GM18907 (cell line): ENCODE measurements around the gene IL13RA1.
"Not testable (repeated sequence)": the region's sequence is repeated elsewhere in the genome, so short reads cannot be mapped to it uniquely, and the experiment has no call there.

Experiments
- ATAC-seq: cut with Tn5 transposase; IDR thresholded peaks from one replicate; pipeline ENCODE4 v1.9.1; 2021; ENCODE audit warnings: mild to moderate bottlenecking, moderate library complexity; ENCODE audit not compliant: unreplicated experiment

IL13RA1 gene

GRCh38 chrX:118726887-118727685 lies at the start of gene IL13RA1:
IL13RA1 (plus strand) TSS chrX:118727606; CDS start chrX:118727639, 33 bp downstream.
- ATAC-seq: peak; percentile 61

- no peak for ATAC-seq
Measured at GRCh38 chrX:118679290-118679689, 48.1 kb upstream of the IL13RA1 start.

- ATAC-seq: no peak
Measured at GRCh38 chrX:118682258-118683014, 45.0 kb upstream of the IL13RA1 start.

GRCh38 chrX:118685393-118685792 lies 42.0 kb upstream of the IL13RA1 start:
- ATAC-seq: no peak

GRCh38 chrX:118688935-118689334 lies 38.5 kb upstream of the IL13RA1 start:
- no peak for ATAC-seq

- ATAC-seq: no peak
Measured at GRCh38 chrX:118693843-118694242, 33.6 kb upstream of the IL13RA1 start.

- ATAC-seq: no peak
Measured at GRCh38 chrX:118694638-118695037, 32.8 kb upstream of the IL13RA1 start.

GRCh38 chrX:118698516-118699170 lies 28.8 kb upstream of the IL13RA1 start:
- ATAC-seq: no peak

GRCh38 chrX:118702741-118703140 lies 24.7 kb upstream of the IL13RA1 start:
- no peak for ATAC-seq

GRCh38 chrX:118706681-118707080 lies 20.7 kb upstream of the IL13RA1 start:
- ATAC-seq: no peak

- no peak for ATAC-seq
Measured at GRCh38 chrX:118714521-118714920, 12.9 kb upstream of the IL13RA1 start.

- not testable (repeated sequence) for ATAC-seq
Measured at GRCh38 chrX:118715917-118716316, 11.5 kb upstream of the IL13RA1 start.

- not testable (repeated sequence) for ATAC-seq
Measured at GRCh38 chrX:118716833-118717232, 10.6 kb upstream of the IL13RA1 start.

- ATAC-seq: no peak
Measured at GRCh38 chrX:118717678-118718391, 9.6 kb upstream of the IL13RA1 start.

- no peak for ATAC-seq
Measured at GRCh38 chrX:118718737-118719136, 8.7 kb upstream of the IL13RA1 start.

- no peak for ATAC-seq
Measured at GRCh38 chrX:118720058-118720707, 7.2 kb upstream of the IL13RA1 start.

GRCh38 chrX:118723376-118723775 lies 4.0 kb upstream of the IL13RA1 start:
- ATAC-seq: no peak

GRCh38 chrX:118724365-118724764 lies 3.0 kb upstream of the IL13RA1 start:
- no peak for ATAC-seq

GRCh38 chrX:118724775-118725174 lies 2.6 kb upstream of the IL13RA1 start:
- ATAC-seq: no peak

- no peak for ATAC-seq
Measured at GRCh38 chrX:118726396-118726795, 1.0 kb upstream of the IL13RA1 start.
